ENCODE measurements around the gene PDXP. TPM values are rescaled to one million over a fixed set of nuclear protein-coding genes. Genes with fewer than 3 reads are reported as not detected.

Gene PDXP
- total RNA-seq, 1 donor from 2014 or later: 19.7 TPM

DNA sequence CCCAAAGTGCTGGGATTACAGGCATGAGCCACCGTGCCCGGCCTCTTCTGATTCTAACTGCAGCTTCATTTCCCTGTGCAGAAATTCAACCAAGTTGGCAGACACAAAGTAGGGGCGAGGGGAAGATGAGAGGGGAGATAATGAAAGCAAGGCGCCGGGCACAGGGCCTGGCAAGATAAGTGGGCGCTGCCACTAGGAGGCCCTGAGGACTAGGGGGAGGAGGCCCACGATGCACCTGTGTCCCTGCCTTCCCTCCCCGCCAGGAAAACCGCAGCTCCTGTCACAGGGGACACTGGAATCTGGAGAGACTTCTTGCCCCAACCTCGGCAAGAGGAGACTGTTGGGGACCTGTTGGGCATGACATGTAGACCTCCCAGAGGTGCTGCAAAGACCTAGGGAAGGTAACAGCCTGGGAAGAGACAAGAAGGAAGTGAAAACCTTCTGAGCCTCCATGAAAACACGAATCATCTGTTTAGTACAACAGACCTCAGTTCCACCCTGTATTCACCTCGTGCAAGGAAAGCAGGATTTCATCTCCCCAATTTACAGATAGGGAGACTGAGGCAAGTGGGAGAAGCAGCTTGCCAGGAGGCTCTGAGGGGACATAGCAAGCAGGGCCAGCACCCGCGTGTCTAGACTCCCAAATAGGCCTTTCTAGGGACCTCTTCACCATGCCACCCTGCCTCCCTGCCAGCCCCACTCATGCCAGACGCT, 13.8 kb downstream of the PDXP start:
- no peak for DNase-seq (ENCODE audit: extremely low read depth, low read depth, low spot score)

- DNase-seq (ENCODE audit: extremely low read depth, low read depth, low spot score): no peak
Observed at GRCh38 chr22:37672920-37673455, 14.5 kb downstream of the PDXP start.

- no peak for DNase-seq (ENCODE audit: extremely low read depth, low read depth, low spot score)
Observed at GRCh38 chr22:37674248-37674647, 15.7 kb downstream of the PDXP start.

DNA sequence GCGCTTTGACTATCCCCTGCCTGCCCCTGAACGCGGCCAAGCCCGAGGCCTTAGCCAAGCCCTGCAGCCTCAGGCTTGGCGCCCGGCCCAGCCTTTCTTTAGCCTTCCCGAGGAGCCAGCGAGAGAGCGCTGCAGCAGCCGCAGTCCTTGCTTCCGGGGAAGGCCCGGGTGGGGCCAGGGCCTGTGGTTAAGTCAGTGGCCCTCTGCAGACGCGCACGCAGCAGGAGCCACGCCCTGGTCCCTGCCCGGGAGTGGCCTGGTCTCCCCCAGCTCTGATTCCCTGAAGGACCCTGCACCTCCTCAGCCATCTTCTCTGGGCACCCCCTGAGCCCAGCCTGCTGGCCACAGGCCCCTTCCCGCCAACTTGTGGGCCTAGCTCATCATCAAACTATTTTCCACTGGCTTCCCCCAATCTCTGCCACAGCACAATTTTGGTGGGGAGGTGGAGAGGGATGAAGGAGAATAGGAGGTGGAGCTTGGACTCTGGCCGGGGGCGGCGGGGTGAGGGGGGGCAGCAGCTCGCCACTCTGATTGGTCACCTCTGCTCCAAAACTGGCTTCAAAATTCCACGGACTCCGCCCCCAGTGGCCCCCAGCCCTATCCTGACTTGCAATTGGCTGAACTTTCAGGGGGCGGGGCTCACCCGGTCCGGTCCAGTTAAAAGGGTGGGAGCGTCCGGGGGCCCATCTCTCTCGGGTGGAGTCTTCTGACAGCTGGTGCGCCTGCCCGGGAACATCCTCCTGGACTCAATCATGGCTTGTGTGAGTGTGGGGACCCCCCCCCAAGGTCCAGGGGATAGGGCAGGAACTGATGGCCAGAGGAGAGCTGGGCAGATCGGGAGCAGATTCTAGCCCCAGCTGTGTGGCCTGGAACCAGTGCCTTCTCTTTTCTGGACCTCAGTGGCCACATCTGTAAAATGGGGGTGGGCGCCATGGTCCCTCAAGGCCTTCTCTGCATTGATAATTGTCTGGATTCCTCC, 16.7 kb downstream of the PDXP start, which contains the start of gene LGALS1:
Gene LGALS1 (plus strand): TSS at position 686 of the 979 bp plus-strand sequence. CDS start 67 bp downstream, at position 753.
- no peak for DNase-seq (ENCODE audit: extremely low read depth, low read depth, low spot score)

- no peak for DNase-seq (ENCODE audit: extremely low read depth, low read depth, low spot score)
Observed at GRCh38 chr22:37675930-37676735, 17.6 kb downstream of the PDXP start.

DNA sequence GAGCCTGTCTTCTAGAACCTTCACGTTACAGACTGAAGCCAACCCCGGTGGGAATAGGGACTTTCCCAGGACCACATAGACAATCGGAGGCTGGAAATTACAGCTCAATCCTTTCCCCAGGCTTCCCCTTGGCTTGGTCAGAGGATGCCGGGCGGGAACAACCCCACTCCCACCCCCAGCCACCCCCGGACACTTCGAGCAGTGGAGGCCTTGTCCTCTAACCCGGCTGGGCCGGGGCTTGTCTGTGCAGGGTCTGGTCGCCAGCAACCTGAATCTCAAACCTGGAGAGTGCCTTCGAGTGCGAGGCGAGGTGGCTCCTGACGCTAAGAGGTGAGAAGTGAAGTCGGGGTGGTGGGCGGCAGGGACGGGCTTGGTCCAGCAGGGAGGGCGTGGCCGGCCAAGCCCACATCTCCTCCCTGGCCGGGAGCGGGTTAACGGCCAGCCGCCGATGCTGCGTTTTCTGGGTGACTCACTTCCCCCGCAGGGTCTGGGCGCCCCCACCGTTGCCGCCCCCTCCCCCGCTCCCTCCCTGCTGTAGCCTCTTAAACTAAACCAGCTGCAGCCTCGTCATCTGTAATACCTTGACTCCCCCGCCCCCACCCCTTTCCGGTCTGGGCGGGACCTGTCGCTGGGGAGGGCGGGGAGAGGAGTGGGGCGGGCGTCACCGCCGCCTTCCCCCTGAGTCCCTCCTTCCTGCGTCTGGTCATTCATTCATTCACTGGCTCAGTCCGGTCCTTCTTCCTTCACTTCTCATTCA, 18.4 kb downstream of the PDXP start:
- DNase-seq (ENCODE audit: extremely low read depth, low read depth, low spot score): no peak

DNA sequence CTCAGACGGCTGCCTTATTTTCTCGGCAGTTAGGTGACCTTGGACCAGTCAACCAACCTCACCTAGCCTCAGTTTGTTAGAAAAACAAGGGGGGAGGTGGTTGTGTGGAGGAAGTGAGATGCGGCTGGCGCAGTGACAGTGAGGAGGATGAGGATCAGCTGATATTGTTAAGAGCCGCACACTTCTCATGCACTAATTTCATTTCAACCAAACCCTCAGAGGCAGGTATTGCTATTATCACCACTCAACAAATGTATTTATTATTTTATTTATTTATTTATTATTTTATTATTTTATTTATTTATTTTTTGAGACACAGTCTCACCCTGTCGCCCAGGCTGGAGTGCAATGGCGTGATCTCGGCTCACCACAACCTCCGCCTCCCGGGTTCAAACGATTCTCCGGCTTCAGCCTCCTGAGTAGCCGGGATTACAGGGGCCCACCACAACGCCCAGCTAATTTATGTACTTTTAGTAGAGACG, 19.0 kb downstream of the PDXP start:
- DNase-seq (ENCODE audit: extremely low read depth, low read depth, low spot score): no peak

DNA sequence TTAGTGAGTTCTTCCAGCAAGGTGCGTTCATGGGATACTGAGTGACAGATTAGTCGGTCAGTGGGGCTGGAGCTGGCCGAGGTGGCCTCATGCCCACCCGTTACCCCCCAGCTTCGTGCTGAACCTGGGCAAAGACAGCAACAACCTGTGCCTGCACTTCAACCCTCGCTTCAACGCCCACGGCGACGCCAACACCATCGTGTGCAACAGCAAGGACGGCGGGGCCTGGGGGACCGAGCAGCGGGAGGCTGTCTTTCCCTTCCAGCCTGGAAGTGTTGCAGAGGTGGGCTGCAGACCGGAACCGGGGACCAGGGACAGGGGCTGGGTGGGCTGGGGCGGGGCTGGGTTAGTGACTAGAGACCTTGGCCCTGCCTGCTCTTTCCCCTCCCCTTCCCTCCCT, 19.8 kb downstream of the PDXP start:
- no peak for DNase-seq (ENCODE audit: extremely low read depth, low read depth, low spot score)

- no peak for DNase-seq (ENCODE audit: extremely low read depth, low read depth, low spot score)
Observed at GRCh38 chr22:37679670-37680069, 21.1 kb downstream of the PDXP start.

DNA sequence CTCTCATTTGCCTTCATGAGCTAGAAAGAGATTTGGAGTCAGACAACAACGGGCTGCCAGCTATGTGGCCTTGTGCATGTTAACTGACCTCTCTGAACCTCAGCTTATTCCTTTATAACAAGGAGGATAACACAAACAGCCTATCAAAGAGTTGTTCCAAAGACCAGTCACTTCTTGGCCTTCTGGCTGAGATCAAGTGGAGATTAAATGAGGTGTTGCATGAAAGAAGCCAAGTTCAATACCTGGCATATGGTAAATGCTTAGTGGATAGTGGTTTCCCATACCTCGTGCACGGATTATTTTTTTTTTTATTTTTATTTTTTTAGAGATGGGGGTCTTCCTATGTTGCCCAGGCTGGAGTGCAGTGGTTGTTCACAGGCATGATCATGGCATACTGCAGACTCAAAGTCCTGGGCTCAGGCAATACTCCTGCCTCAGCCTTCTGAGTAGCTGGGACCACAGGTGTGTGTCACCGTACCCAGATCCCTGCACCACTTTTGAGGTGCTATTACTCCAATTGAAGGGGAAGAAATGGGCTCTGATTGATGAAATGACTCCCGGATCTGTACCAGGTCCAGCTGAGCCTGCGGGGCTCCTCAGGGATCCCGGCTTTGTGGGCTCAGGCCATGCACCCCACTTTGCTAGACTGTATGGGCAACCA, 21.8 kb downstream of the PDXP start:
- no peak for DNase-seq (ENCODE audit: extremely low read depth, low read depth, low spot score)

DNA sequence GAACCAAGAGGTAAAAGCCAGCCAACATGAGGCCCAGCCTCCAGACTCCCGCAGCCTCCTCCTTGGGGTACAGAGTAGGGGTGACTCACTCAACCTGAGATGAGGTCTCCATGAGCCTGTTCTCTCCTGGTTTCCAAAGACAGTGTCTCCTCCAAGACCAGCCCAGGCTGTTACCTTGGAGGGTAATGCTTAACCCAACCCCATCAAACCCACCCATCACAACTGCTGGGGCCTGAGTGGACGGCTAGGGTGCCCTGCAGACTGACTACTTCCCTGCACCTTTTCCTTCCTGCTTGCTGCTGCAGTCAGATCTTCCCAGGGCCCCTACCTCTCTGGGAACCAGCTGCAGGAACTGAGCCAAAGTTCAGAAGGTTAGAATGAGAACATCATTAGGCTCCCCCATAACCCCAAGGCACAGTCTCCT, 22.5 kb downstream of the PDXP start:
- no peak for DNase-seq (ENCODE audit: extremely low read depth, low read depth, low spot score)

- DNase-seq (ENCODE audit: extremely low read depth, low read depth, low spot score): no peak
Observed at GRCh38 chr22:37681556-37682049, 23.1 kb downstream of the PDXP start.

DNA sequence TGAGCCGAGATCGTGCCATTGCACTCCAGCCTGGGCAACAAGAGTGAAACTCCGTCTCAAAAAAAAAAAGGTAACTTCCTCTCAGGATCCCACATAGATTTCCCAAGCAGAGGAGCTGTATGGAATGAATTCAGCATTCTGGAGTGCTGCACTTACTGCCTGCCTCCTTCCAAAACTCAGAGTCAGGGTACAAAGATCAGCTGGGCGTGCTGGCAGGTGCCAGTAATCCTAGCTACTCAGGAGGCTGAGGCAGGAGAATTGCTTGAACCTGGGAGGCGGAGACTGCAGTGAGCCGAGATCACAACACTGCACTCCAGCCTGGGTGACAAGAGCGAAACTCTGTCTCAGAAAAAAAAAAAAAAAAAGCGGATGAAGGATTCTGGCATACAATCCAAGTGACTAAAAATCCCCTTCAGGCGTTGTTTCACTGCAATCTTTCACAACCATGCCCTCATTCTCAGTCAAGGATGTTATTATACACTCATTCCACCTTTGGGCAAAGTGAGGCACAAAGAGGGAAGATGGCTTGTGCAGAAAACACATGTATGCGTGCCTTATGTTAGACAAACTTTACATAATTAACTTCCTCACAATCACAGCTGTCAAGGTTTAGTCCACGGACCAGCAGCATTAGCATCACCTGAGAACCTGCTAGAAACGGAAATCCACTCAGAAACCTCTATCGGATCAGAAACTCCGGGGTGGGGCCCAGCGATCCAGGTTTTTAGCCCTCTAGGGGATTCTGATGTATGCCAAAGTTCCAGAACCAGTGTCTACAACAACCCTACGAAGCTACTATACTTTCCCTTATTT, 26.5 kb downstream of the PDXP start:
- DNase-seq (ENCODE audit: extremely low read depth, low read depth, low spot score): no peak

- peak; percentile 57 for DNase-seq (ENCODE audit: extremely low read depth, low read depth, low spot score)
Observed at GRCh38 chr22:37686002-37686982, 27.8 kb downstream of the PDXP start, which contains the start of gene NOL12. Gene NOL12, plus strand, starts transcription at chr22:37686343. Its CDS starts 50 bp downstream, at chr22:37686393.

- no peak for DNase-seq (ENCODE audit: extremely low read depth, low read depth, low spot score)
Observed at GRCh38 chr22:37690407-37690806, 31.9 kb downstream of the PDXP start.

- no peak for DNase-seq (ENCODE audit: extremely low read depth, low read depth, low spot score)
Observed at GRCh38 chr22:37690901-37691504, 32.5 kb downstream of the PDXP start.
